ENCODE data around the gene SEL1L3.

The SEL1L3 gene

DNA sequence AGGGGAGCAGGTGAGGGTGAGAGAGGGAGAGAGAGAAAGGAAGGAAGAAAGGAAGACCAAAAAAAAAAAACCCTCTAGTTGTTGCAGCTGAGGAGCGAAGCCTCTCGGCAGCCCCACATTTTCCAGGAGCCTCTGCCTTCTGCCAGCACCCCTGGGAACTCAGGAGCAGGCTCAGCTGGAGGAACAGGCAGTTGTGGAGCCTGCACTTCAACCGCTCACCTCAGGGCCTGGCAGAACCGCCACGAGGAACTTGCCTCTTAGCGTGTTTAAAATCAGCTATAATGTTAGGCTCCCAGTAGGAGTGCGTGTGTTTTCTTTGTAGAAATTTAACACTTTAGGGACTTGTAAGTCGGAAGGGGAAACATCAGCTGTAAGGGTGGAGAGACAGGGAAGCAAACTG lies 65.7 kb downstream of the SEL1L3 start:
- no peak for TF ChIP-seq ZFX (IDR thresholded peaks at IDR 0.05; ENCODE audit: borderline replicate concordance)
- TF ChIP-seq, protein P1, sequence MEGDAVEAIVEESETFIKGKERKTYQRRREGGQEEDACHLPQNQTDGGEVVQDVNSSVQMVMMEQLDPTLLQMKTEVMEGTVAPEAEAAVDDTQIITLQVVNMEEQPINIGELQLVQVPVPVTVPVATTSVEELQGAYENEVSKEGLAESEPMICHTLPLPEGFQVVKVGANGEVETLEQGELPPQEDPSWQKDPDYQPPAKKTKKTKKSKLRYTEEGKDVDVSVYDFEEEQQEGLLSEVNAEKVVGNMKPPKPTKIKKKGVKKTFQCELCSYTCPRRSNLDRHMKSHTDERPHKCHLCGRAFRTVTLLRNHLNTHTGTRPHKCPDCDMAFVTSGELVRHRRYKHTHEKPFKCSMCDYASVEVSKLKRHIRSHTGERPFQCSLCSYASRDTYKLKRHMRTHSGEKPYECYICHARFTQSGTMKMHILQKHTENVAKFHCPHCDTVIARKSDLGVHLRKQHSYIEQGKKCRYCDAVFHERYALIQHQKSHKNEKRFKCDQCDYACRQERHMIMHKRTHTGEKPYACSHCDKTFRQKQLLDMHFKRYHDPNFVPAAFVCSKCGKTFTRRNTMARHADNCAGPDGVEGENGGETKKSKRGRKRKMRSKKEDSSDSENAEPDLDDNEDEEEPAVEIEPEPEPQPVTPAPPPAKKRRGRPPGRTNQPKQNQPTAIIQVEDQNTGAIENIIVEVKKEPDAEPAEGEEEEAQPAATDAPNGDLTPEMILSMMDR (IDR thresholded peaks at IDR 0.05), result no peak
- H3K27ac ChIP-seq, result no peak overlapping the region

DNA sequence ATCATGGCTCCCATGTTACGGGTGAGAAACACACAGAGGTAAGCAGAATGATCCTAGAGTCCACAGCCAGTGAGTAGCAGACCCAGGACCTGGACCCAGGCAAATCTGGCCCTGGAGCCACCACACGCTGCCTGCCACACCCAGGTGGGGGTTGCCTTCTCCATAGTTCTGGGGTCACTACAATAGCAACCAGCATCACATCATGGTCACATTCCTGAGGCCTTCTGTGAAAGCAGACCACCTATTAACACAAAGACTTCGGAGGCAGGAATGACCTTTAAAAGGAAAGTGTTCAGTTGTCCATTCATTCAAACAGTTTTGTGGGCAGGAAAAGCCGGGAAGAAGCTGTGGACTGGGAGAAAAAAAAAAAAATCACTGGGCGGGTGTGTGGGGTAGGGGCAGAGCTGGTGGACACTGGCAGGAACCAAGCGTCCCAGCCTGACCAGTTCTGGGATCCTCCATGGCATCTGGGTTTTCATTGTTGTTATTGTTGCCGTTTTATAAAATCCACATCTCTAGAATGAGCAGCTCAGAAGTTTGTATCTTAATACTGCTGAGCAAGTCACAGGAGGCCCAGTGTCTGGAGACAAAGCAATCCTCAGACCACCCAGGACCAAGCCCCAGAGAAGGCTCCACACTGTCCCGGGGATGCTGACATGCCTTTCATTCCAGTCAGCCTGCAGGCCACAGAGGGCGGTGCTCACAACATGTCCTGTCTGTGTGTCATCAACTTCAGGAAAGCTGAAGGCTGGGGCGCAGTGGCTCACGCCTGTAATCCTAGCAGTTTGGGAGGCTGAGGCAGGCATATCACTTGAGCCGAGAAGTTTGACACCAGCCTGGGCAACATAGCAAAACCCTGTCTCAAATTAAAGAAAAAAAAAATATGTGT lies 67.0 kb downstream of the SEL1L3 start:
- no peak for TF ChIP-seq ZFX (IDR thresholded peaks at IDR 0.05; ENCODE audit: borderline replicate concordance)
- TF ChIP-seq, protein P1 (IDR thresholded peaks at IDR 0.05), result no peak
- no peak overlapping the region for H3K27ac ChIP-seq

DNA sequence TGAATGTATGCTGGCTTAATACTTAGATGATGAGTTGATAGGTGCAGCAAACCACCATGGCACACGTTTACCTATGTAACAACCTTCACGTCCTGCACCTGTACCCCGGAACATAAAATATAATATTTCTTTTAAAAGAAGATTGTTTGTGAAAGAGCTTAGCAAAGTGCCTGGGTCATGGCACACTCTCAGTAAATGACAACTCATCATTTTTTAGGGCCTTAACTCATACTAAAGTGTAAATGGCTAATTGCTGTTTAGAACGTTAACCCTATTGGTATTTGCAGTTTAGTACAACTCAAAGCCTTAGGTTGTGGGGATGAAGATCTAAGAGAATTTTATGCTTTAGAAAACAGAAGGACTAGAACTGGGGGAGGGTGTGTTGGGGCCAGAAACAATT lies 67.7 kb downstream of the SEL1L3 start:
- H3K27ac ChIP-seq, result no peak overlapping the region
- no peak for TF ChIP-seq ZFX (IDR thresholded peaks at IDR 0.05; ENCODE audit: borderline replicate concordance)
- TF ChIP-seq, protein P1 (IDR thresholded peaks at IDR 0.05), result no peak

DNA sequence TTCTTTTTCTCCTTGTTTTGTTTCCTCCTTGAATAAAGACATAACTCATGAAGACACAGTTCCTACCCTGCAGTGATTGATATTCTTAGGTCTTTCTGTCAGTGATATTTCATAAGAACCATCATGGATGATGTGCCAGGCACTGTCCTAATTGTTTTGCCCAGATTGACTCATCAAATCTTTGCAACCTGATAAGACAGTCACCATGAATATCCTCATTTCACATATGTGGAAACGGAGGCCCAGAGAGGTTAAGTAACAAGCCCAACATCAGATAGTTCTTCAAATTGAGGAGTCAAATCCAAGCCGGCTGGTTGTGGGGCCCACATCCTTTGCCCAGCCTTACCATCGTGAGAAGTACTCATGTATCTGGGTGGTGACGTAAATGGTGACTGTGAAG lies 69.9 kb downstream of the SEL1L3 start:
- TF ChIP-seq ZFX (IDR thresholded peaks at IDR 0.05; ENCODE audit: borderline replicate concordance), result no peak
- TF ChIP-seq, protein P1 (IDR thresholded peaks at IDR 0.05), result no peak
- no peak overlapping the region for H3K27ac ChIP-seq

DNA sequence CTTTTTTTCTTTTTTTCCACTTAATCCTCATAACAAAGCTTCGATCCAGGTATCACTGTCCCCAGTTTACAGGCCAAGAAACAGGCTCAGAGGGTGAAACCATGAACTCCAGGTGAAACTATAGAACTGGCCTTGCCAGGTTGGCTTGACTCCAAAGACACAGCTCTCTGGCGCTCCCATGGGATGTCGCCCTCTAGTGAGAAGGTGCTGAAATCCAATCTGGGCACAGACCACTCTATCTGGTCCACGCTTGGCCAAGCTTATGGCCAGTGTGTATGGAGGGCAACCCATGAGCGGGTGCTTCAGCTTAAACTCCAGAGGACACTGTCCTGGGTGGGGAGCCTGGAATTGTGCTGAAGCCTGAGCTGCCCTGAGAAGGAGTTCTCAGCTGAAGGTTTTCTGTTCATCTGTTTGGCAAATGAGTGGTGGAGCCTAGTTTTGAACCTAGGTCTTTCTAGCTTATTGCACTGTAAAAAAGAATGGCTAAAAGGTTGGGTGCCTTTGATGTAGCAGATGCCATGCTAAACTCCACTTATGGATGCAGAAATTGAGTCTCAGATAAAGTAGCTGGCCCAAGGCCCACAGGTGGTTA lies 70.5 kb downstream of the SEL1L3 start:
- H3K27ac ChIP-seq, result no peak overlapping the region
- TF ChIP-seq ZFX (IDR thresholded peaks at IDR 0.05; ENCODE audit: borderline replicate concordance), result no peak
- TF ChIP-seq, protein P1 (IDR thresholded peaks at IDR 0.05), result peak; percentile 92

DNA sequence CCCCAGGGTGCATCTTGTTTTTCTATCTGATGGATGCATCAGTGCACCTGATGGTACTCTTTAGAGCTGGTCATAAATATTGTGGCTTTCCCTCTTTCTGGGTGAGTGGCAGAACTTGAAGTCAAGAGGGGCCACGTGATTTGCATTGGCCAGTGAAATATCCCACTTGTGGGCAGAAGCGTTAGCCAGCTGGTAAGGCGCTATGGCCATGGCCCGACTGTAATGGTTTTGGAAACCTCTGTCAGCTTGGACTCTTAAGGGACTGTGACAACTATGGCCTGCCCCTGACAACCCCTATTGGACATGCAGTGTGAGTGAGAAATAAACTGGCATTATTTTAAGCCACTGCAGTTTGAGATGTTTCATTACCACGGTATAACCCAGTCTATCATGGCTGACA lies 72.8 kb downstream of the SEL1L3 start:
- TF ChIP-seq ZFX (IDR thresholded peaks at IDR 0.05; ENCODE audit: borderline replicate concordance), result no peak
- TF ChIP-seq, protein P1 (IDR thresholded peaks at IDR 0.05), result no peak
- no peak overlapping the region for H3K27ac ChIP-seq

DNA sequence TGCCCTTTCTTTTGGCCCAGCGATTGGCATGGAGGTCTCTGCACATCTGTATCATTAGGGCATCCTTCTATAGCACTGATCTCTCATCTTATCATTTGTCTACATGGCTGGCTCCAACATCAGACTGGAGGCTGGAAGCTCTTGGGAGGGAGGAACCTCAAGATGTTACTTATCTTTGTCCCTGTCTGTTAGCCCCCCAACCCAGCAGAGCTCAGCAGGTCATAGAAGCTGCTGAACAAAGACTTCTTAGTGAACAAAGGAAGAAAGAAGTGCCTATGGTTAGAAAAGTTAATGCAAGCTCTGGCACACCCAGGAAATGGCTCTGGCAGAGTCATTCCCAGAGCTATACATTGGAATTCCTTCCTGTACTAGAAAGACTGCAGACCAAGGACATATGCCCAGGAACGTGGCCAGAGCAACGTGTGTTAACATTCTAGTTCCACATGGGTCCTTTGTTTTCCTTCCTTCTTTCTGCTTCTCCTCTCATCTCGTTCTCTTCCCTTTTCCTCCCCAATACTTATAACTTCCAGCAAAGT lies 74.0 kb downstream of the SEL1L3 start:
- no peak overlapping the region for H3K27ac ChIP-seq
- TF ChIP-seq, protein P1 (IDR thresholded peaks at IDR 0.05), result no peak
- no peak for TF ChIP-seq ZFX (IDR thresholded peaks at IDR 0.05; ENCODE audit: borderline replicate concordance)
